HEK293 (cell line): ENCODE measurements around the gene PKP3.

Experiments
- BCL11A ChIP-seq: fragments of 450-650 bp; formaldehyde crosslinking; IDR thresholded peaks from 2 replicates; pipeline ENCODE4 v1.5.1; 2016; ENCODE audit warnings: low read depth, missing biosample characterization, missing genetic modification characterization
- TCF7L2 ChIP-seq: IDR thresholded peaks from 2 replicates; pipeline ENCODE4 v1.6.1; 2011; ENCODE audit warnings: low read depth, mild to moderate bottlenecking, inconsistent platforms, low read length, moderate library complexity, borderline replicate concordance
- ZBTB7A ChIP-seq: fragments of 450-650 bp; formaldehyde crosslinking; IDR thresholded peaks from 2 replicates; pipeline ENCODE4 v1.5.1; 2016; ENCODE audit warnings: low read depth, missing biosample characterization, missing genetic modification characterization
- ZBTB8A ChIP-seq: fragments of 450-650 bp; formaldehyde crosslinking; IDR thresholded peaks from 2 replicates; pipeline ENCODE4 v1.5.1; 2016; ENCODE audit warnings: missing biosample characterization, missing genetic modification characterization
- ZNF2 ChIP-seq: fragments of 450-650 bp; formaldehyde crosslinking; IDR thresholded peaks from 2 replicates; pipeline ENCODE4 v1.5.1; 2016; ENCODE audit warnings: missing biosample characterization, missing genetic modification characterization
- ZNF561 ChIP-seq: fragments of 450-650 bp; IDR thresholded peaks from 2 replicates; pipeline ENCODE4 v1.5.1; 2018; ENCODE audit warnings: missing biosample characterization, missing genetic modification characterization, borderline replicate concordance
- TF ChIP-seq, protein P1 (sequence below): fragments of 450-650 bp; formaldehyde crosslinking; IDR thresholded peaks from 2 replicates; pipeline ENCODE4 v1.5.1; 2016; ENCODE audit warnings: missing biosample characterization, missing genetic modification characterization
- TF ChIP-seq, protein P2 (sequence below): fragments of 450-650 bp; formaldehyde crosslinking; IDR thresholded peaks from 2 replicates; pipeline ENCODE4 v1.5.1; 2016; ENCODE audit warnings: missing biosample characterization, missing genetic modification characterization

DNA sequence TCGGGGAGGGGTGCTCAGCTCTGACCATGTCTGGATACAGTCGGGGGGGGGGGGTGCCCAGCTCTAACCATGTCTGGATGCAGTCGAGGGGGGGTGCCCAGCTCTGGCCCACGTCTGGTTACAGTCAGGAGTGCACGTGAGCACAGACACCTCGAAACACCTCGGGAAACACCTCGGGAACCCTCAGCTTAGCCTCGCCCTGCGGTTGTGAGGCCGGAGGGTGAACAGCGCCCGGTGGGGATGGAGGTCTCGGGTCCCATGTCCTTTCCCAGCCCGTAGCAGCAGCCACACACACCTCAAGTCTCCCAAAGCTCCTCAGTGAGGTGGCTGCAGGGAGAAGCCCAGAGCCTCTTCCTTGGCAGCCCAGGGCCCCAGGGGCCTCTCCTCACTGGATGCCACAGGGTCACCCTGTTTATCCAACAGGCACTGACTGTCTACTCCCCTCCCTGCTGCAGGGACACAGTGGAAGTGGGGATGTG lies 18.7 kb downstream of the PKP3 start:
- TF ChIP-seq BCL11A (tag by site-specific recombination) (no peak), ZNF2 (tag by site-specific recombination) (no peak), ZBTB7A (tag by site-specific recombination) (no peak), ZNF561 (no peak), TCF7L2 (no peak), ZBTB8A (tag by site-specific recombination) (no peak)
- TF ChIP-seq, protein P1, sequence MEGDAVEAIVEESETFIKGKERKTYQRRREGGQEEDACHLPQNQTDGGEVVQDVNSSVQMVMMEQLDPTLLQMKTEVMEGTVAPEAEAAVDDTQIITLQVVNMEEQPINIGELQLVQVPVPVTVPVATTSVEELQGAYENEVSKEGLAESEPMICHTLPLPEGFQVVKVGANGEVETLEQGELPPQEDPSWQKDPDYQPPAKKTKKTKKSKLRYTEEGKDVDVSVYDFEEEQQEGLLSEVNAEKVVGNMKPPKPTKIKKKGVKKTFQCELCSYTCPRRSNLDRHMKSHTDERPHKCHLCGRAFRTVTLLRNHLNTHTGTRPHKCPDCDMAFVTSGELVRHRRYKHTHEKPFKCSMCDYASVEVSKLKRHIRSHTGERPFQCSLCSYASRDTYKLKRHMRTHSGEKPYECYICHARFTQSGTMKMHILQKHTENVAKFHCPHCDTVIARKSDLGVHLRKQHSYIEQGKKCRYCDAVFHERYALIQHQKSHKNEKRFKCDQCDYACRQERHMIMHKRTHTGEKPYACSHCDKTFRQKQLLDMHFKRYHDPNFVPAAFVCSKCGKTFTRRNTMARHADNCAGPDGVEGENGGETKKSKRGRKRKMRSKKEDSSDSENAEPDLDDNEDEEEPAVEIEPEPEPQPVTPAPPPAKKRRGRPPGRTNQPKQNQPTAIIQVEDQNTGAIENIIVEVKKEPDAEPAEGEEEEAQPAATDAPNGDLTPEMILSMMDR (tag by site-specific recombination), result no peak
- TF ChIP-seq, protein P2, sequence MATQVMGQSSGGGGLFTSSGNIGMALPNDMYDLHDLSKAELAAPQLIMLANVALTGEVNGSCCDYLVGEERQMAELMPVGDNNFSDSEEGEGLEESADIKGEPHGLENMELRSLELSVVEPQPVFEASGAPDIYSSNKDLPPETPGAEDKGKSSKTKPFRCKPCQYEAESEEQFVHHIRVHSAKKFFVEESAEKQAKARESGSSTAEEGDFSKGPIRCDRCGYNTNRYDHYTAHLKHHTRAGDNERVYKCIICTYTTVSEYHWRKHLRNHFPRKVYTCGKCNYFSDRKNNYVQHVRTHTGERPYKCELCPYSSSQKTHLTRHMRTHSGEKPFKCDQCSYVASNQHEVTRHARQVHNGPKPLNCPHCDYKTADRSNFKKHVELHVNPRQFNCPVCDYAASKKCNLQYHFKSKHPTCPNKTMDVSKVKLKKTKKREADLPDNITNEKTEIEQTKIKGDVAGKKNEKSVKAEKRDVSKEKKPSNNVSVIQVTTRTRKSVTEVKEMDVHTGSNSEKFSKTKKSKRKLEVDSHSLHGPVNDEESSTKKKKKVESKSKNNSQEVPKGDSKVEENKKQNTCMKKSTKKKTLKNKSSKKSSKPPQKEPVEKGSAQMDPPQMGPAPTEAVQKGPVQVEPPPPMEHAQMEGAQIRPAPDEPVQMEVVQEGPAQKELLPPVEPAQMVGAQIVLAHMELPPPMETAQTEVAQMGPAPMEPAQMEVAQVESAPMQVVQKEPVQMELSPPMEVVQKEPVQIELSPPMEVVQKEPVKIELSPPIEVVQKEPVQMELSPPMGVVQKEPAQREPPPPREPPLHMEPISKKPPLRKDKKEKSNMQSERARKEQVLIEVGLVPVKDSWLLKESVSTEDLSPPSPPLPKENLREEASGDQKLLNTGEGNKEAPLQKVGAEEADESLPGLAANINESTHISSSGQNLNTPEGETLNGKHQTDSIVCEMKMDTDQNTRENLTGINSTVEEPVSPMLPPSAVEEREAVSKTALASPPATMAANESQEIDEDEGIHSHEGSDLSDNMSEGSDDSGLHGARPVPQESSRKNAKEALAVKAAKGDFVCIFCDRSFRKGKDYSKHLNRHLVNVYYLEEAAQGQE (tag by site-specific recombination), result no peak
